SJCRH30 (cell line): ENCODE data around the gene MATK. TPM values are rescaled to one million over a fixed set of nuclear protein-coding genes. Genes with fewer than 3 reads are reported as not detected.
A peak's percentile ranks its signal among the peaks of the same experiment; 100 is the strongest.

ENCODE experiments used
- DNase-seq, 2 experiments: peaks; one replicate each; pipeline ENCODE4 v3.0.0-alpha.2; 2015 to 2020
- H3K27ac ChIP-seq: fragments of 250-450 bp; sonication (Bioruptor Pico); 2 replicates; pipeline ENCODE4 v1.5.1; 2020; ENCODE audit warnings: mild to moderate bottlenecking, moderate library complexity
- H3K27me3 ChIP-seq: fragments of 250-450 bp; sonication (Bioruptor Pico); 2 replicates; pipeline ENCODE4 v1.5.1; 2020; ENCODE audit warnings: mild to moderate bottlenecking, moderate library complexity
- H3K36me3 ChIP-seq: fragments of 250-450 bp; sonication (Bioruptor Pico); 2 replicates; pipeline ENCODE4 v1.5.1; 2020; ENCODE audit warnings: mild to moderate bottlenecking, moderate library complexity
- H3K4me1 ChIP-seq: fragments of 250-450 bp; sonication (Bioruptor Pico); 2 replicates; pipeline ENCODE4 v1.5.1; 2020; ENCODE audit warnings: mild to moderate bottlenecking, moderate library complexity
- H3K4me3 ChIP-seq: fragments of 250-450 bp; sonication (Bioruptor Pico); 2 replicates; pipeline ENCODE4 v1.5.1; 2020; ENCODE audit warnings: mild to moderate bottlenecking, moderate library complexity
- H3K9me3 ChIP-seq: fragments of 250-450 bp; sonication (Bioruptor Pico); replicated peaks from 2 replicates; pipeline ENCODE4 v1.5.1; 2020; ENCODE audit warnings: mild to moderate bottlenecking, moderate library complexity
- total RNA-seq: library from RNA; depleted of rRNA; stranded (reverse); fragments of >200 nt; shearing (Covaris generic); gene quantifications from 2 replicates; pipeline ENCODE4 v1.2.3, GENCODE V29; 2014; rRNA removed

MATK gene
- not detected in 2 replicates for total RNA-seq

DNA sequence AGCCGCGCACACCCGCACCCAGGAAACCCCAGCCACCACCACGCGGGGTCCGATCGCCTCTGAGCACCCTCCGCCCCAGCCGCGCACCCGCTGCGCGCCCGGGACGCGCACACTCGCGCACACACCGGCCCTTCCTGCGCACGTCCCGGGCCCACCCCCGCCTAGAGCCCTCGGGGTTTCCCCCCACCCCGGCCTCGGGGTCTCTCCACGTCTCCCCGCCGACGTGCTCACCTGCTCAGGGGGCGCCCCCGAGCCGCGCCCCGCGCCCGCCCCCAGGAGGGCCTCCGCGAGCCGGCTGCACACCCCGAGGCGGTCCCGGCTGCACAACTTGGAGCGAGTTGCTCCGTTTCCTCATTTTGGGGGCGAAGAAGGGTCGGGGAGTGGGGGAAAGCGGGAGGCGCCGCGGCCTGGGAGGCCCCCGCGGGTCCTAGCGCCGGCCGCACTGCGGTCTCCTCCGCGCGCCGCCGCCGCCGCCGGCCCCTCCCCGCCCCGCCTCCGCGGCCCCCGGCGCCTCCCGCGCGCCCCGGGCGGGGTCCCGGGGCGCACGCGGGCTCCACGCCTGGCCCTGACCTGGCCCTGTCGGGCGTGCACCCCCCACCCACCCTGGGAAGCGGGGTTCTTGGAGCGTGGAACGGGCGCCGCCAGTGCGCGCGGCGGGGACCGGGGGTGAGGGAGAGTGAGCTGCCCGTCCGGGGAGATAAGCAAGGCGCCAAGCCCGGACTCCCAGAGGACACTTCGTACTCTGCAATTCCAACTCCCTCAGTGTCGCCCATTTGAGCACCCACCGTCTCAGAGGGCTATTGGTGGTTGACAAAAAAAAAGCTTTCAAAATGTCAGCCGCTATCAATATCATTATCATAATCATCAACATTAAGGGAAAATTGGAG, at the start of gene MATK:
Gene MATK (minus strand): TSS at position 444 of the 887 bp plus-strand sequence. CDS start 1,246 bp downstream, outside the sequence.
- Histone ChIP-seq H3K27me3 (no peaks in the 10 kb centered on the region), H3K27ac (no peak within 1 kb of the TSS)

DNA sequence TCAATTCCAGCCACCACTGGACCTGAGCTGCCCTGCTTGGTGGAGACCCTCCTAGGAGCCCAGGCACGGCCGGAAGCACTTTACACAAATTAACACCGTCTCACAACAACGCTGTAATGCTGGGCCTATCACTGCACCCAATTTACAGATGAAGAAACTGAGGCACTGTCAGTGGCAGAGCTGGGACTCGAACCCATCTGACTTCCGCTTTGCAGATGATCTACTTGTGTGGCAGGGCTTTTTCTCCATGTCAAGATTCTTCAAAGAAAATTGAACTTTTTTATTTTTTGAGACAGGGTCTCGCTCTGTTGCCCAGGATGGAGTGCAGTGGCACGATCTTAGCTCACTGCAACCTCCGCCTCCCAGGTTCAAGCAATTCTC, 48.9 kb upstream of the MATK start:
- DNase-seq, result no peak
- no peak overlapping the region for H3K27ac ChIP-seq
- H3K27me3 ChIP-seq, result peaks cover 4% of the 10 kb centered on the region
- no peaks in the 10 kb centered on the region for H3K4me1 ChIP-seq
- H3K36me3 ChIP-seq, result no peaks in the 10 kb centered on the region
- H3K4me3 ChIP-seq, result no peak overlapping the region
- H3K9me3 ChIP-seq, result no peaks in the 10 kb centered on the region

More for the DNA sequence above, at the start of gene MATK:
- no peaks in the 10 kb centered on the region; the same call in 1 of the 2 replicates for H3K9me3 ChIP-seq
- no peak within 1 kb of the TSS for H3K4me3 ChIP-seq
- H3K4me1 ChIP-seq, result no peaks in the 10 kb centered on the region
- DNase-seq, result no peak
- no peaks in the 10 kb centered on the region for H3K36me3 ChIP-seq

- H3K4me1 ChIP-seq, result no peaks in the 10 kb centered on the region
- H3K27me3 ChIP-seq, result peaks cover 9% of the 10 kb centered on the region
- H3K27ac ChIP-seq, result no peak overlapping the region
- no peaks in the 10 kb centered on the region for H3K9me3 ChIP-seq
- DNase-seq, result no peak
- H3K36me3 ChIP-seq, result no peaks in the 10 kb centered on the region
- H3K4me3 ChIP-seq, result no peak overlapping the region
Measured at GRCh38 chr19:3834349-3835054, 48.3 kb upstream of the MATK start.

- Histone ChIP-seq H3K36me3 (no peaks in the 10 kb centered on the region), H3K27ac (no peak overlapping the region), H3K27me3 (peaks cover 11% of the 10 kb centered on the region), H3K9me3 (no peaks in the 10 kb centered on the region), H3K4me1 (no peaks in the 10 kb centered on the region), H3K4me3 (no peak overlapping the region)
- DNase-seq, result no peak
Measured at GRCh38 chr19:3833578-3834348, 47.6 kb upstream of the MATK start.

DNA sequence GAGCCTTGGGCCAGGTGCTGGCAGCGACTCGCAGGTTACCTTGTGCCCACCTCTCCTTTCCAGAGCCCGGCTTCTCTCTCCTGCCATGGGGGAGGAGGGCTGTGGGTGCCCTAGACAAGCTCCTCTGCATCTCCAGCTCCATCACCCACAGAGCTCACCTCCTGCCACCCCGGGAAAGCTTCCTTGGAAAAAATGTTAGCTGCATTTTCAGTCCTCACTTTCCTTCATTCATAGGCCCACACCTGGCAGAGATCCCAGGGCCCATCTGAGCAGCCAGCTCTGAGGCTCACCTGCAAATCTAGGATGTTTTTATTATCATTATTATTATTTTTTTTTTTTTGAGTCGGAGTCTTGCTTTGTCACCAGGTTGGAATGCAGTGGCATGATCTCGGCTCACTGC, 45.8 kb upstream of the MATK start:
- no peaks in the 10 kb centered on the region for H3K9me3 ChIP-seq
- DNase-seq, result no peak
- H3K4me1 ChIP-seq, result no peaks in the 10 kb centered on the region
- no peak overlapping the region for H3K4me3 ChIP-seq
- H3K27me3 ChIP-seq, result peaks cover 11% of the 10 kb centered on the region
- H3K36me3 ChIP-seq, result no peaks in the 10 kb centered on the region
- no peak overlapping the region for H3K27ac ChIP-seq

- H3K9me3 ChIP-seq, result no peaks in the 10 kb centered on the region
- no peak overlapping the region for H3K27ac ChIP-seq
- no peaks in the 10 kb centered on the region for H3K4me1 ChIP-seq
- H3K36me3 ChIP-seq, result no peaks in the 10 kb centered on the region
- no peak for DNase-seq
- peaks cover 11% of the 10 kb centered on the region for H3K27me3 ChIP-seq
- no peak overlapping the region for H3K4me3 ChIP-seq
Measured at GRCh38 chr19:3831601-3832000, 45.4 kb upstream of the MATK start.

- no peak for DNase-seq
- H3K4me3 ChIP-seq, result no peak overlapping the region
- H3K27me3 ChIP-seq, result peaks cover 11% of the 10 kb centered on the region
Measured at GRCh38 chr19:3830621-3831589, 44.7 kb upstream of the MATK start.

DNA sequence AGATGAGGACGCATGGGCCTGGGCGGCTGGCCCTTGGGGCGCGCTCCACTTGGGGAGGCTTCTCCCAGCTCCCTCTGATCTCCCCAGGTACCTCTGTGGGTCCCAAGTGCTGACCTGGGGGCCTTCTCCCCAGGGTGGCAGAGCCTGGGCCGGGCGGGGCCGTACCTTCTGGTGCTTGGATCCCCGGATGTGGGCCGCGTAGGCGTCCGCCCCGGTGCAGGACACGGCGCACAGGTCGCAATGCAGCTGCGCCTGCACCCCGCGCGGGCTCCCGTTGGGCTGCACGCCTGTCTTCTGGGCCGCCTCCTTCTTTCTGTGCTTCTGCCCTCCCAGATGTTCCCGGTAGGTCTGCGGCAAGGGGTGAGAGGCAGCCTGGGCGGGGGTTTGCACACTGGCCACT, 41.1 kb upstream of the MATK start:
- Histone ChIP-seq H3K9me3 (no peaks in the 10 kb centered on the region), H3K27ac (no peak overlapping the region), H3K36me3 (no peaks in the 10 kb centered on the region), H3K4me3 (no peak overlapping the region), H3K4me1 (no peaks in the 10 kb centered on the region), H3K27me3 (peaks cover 23% of the 10 kb centered on the region)
- DNase-seq, result no peak

More at GRCh38 chr19:3830621-3831589, 44.7 kb upstream of the MATK start:
- Histone ChIP-seq H3K27ac (no peak overlapping the region), H3K9me3 (no peaks in the 10 kb centered on the region), H3K4me1 (no peaks in the 10 kb centered on the region), H3K36me3 (no peaks in the 10 kb centered on the region)

DNA sequence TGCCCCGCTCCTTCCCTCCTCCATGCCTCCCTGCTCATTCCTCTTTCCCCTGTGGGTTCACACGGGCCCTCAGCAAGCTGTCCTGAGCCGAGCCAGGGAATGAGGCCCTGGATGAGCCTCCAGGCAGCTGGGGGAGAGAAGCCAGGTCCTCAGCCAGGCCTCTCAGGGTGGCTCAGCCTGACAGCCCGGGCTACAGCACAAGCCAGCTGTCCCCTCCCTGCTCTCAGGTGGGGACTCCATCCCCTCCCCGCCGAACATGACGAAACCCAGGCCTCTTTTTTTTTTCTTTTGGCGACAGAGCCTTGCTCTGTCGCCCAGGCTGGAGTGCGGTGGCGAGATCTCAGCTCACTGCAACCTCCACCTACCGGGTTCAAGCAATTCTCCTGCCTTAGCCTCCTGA, 40.0 kb upstream of the MATK start:
- Histone ChIP-seq H3K27ac (no peak overlapping the region), H3K4me3 (no peak overlapping the region), H3K4me1 (no peaks in the 10 kb centered on the region), H3K27me3 (peaks cover 31% of the 10 kb centered on the region), H3K9me3 (no peaks in the 10 kb centered on the region), H3K36me3 (no peaks in the 10 kb centered on the region)
- no peak for DNase-seq

- peaks cover 31% of the 10 kb centered on the region for H3K27me3 ChIP-seq
- H3K36me3 ChIP-seq, result no peaks in the 10 kb centered on the region
- DNase-seq, result no peak
Measured at GRCh38 chr19:3825286-3825956, 39.2 kb upstream of the MATK start.

GRCh38 chr19:3823350-3823713, 37.2 kb upstream of the MATK start:
- H3K4me3 ChIP-seq, result no peak overlapping the region
- no peak for DNase-seq
- H3K9me3 ChIP-seq, result no peaks in the 10 kb centered on the region
- peaks cover 20% of the 10 kb centered on the region for H3K27me3 ChIP-seq
- no peaks in the 10 kb centered on the region for H3K4me1 ChIP-seq
- H3K36me3 ChIP-seq, result no peaks in the 10 kb centered on the region
- no peak overlapping the region for H3K27ac ChIP-seq

More at GRCh38 chr19:3825286-3825956, 39.2 kb upstream of the MATK start:
- Histone ChIP-seq H3K4me3 (no peak overlapping the region), H3K9me3 (no peaks in the 10 kb centered on the region), H3K4me1 (no peaks in the 10 kb centered on the region), H3K27ac (no peak overlapping the region)

GRCh38 chr19:3822683-3823349, 36.6 kb upstream of the MATK start:
- Histone ChIP-seq H3K27ac (no peak overlapping the region), H3K4me3 (no peak overlapping the region), H3K36me3 (no peaks in the 10 kb centered on the region), H3K27me3 (peaks cover 24% of the 10 kb centered on the region), H3K4me1 (no peaks in the 10 kb centered on the region), H3K9me3 (no peaks in the 10 kb centered on the region)
- no peak for DNase-seq

GRCh38 chr19:3821857-3822364, 35.7 kb upstream of the MATK start:
- Histone ChIP-seq H3K27me3 (peaks cover 25% of the 10 kb centered on the region), H3K4me1 (no peaks in the 10 kb centered on the region), H3K9me3 (no peaks in the 10 kb centered on the region), H3K27ac (no peak overlapping the region), H3K36me3 (no peaks in the 10 kb centered on the region), H3K4me3 (no peak overlapping the region)
- peak; percentile 45 to 64 for DNase-seq
